Lung (tissue), 12 donors: ENCODE measurements around the gene RSPRY1. TPM values are rescaled to one million over a fixed set of nuclear protein-coding genes. Genes with fewer than 3 reads are reported as not detected.
A peak's percentile ranks its signal among the peaks of the same experiment; 100 is the strongest.

Source experiments
- ATAC-seq: fragments of 200-7000 bp; cut with Tn5 transposase; one replicate; pipeline ENCODE4 v1.9.1; 2020; ENCODE audit warnings: moderate number of reproducible peaks; ENCODE audit not compliant: insufficient read depth, low FRiP score
- DNase-seq, 3 donors: peaks; one replicate each; pipeline ENCODE4 v3.0.0-alpha.2; 2013 to 2017
- H3K27ac ChIP-seq, 2 donors: one replicate each; pipeline ENCODE4 v1.5.1; 2013; ENCODE audit warnings: mild to moderate bottlenecking in 2 of 2, moderate library complexity in 2 of 2, control low read depth in 1 of 2, inconsistent platforms in 1 of 2, low read depth in 1 of 2, low read length in 1 of 2
- H3K27me3 ChIP-seq, 3 donors: one replicate each; pipeline ENCODE4 v1.5.1; 2013; ENCODE audit warnings: low read length in 2 of 3; ENCODE audit not compliant: control insufficient read depth in 3 of 3, insufficient read depth in 3 of 3
- H3K36me3 ChIP-seq, 4 donors: one replicate each; pipeline ENCODE4 v1.5.1; 2013; ENCODE audit warnings: low read length in 4 of 4, mild to moderate bottlenecking in 1 of 4, moderate library complexity in 1 of 4; ENCODE audit not compliant: control insufficient read depth in 4 of 4, insufficient read depth in 4 of 4
- H3K4me1 ChIP-seq, 5 donors: one replicate each; pipeline ENCODE4 v1.5.1; 2013; ENCODE audit warnings: low read length in 5 of 5, mild to moderate bottlenecking in 2 of 5, moderate library complexity in 1 of 5; ENCODE audit not compliant: control insufficient read depth in 5 of 5, insufficient read depth in 5 of 5
- H3K4me3 ChIP-seq: one replicate; pipeline ENCODE4 v1.5.1; 2013; ENCODE audit warnings: mild to moderate bottlenecking, control low read depth, moderate library complexity
- H3K9ac ChIP-seq, 2 donors: one replicate each; pipeline ENCODE4 v1.5.1; 2013; ENCODE audit warnings: low read length in 2 of 2, control low read depth in 1 of 2; ENCODE audit not compliant: insufficient read depth in 1 of 2
- H3K9me3 ChIP-seq, 4 donors: one replicate each; pipeline ENCODE4 v1.5.1; 2013; ENCODE audit warnings: low read length in 3 of 4, mild to moderate bottlenecking in 1 of 4, moderate library complexity in 1 of 4; ENCODE audit not compliant: control insufficient read depth in 4 of 4, insufficient read depth in 3 of 4
- CTCF ChIP-seq: IDR thresholded peaks from 2 replicates; pipeline ENCODE4 v1.5.1; 2012; ENCODE audit warnings: mild to moderate bottlenecking; ENCODE audit errors: control extremely low read depth, extremely low read depth
- WGBS, 2 donors: extraction: QIAGEN DNeasy Blood & Tissue Kit; methylation state at CpG; one replicate each; pipeline ENCODE4 v1.1.7; 2013; 5-methylcytosine and 5-hydroxymethylcytosine counted together
- polyA plus RNA-seq, 2 donors: library from polyadenylated mRNA; stranded (reverse); fragments of 200-250 nt; gene quantifications; one replicate each; pipeline ENCODE4 v1.2.1, GENCODE V29; 2013
- total RNA-seq, 2 donors: library from RNA; depleted of rRNA in 1 of 2; stranded (reverse); fragments of >200 nt in 1 of 2; gene quantifications; one replicate each; pipeline ENCODE4 v1.2.1, GENCODE V29; 2014 to 2021
- donor health status: control.
- donor health status: control.
- donor health status: Bipolar disorder and iron deficiency.
- donor health status: healthy.
- donor health status: DM: yes; HTN: yes; CAD: no.

The RSPRY1 gene
- total and polyA plus RNA-seq, 4 donors: 10.5 to 71.7 (median 25.2) TPM

- TF ChIP-seq CTCF: no peak
- H3K4me1 ChIP-seq: peaks cover 0 to 22% (median 0%) of the 10 kb centered on the region in 5 donors
- ATAC-seq: no peak
Measured at GRCh38 chr16:57279780-57280638, 93.9 kb downstream of the RSPRY1 start.

DNA sequence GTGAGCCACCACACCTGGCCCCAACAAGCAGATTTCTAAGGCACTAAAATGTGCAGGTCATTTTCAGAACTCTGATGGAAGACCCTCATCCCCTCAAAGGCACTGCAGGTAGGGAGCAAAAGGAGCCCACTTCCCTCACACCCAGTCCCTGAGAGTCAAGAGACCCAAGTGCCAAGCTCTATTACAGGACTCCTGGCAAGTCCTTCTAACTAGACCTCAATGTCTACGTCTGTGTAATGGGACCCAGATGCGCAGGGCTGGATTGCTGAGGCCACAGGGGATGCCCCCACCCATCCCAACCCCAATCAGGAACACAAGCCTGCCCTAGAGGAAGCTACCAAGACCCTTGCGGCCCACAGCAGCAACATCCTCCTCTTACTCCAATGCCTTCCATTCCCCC lies 95.7 kb downstream of the RSPRY1 start:
- Histone ChIP-seq H3K4me3 (no peak overlapping the region), H3K27me3 (peaks cover 0 to 42% (median 29%) of the 10 kb centered on the region in 3 donors), H3K36me3 (no peaks in the 10 kb centered on the region), H3K9me3 (no peaks in the 10 kb centered on the region), H3K9ac (no peak overlapping the region), H3K27ac (no peak overlapping the region), H3K4me1 (peaks cover 0 to 16% (median 0%) of the 10 kb centered on the region in 5 donors)
- TF ChIP-seq CTCF: no peak
- WGBS, 2 donors: 91 to 98% methylated on average over 3 of the region's 3 CpGs
- DNase-seq (no peak), ATAC-seq (no peak)

More at GRCh38 chr16:57279780-57280638, 93.9 kb downstream of the RSPRY1 start:
- Histone ChIP-seq H3K9me3 (no peaks in the 10 kb centered on the region), H3K4me3 (no peak overlapping the region), H3K36me3 (no peaks in the 10 kb centered on the region), H3K27ac (peak overlapping the region in 1 of 2 donors; percentile 78), H3K27me3 (peaks cover 0 to 35% (median 24%) of the 10 kb centered on the region in 3 donors), H3K9ac (no peak overlapping the region)
- no peak for DNase-seq
- WGBS, 2 donors: 52 to 59% methylated on average over 7 of the region's 7 CpGs

DNA sequence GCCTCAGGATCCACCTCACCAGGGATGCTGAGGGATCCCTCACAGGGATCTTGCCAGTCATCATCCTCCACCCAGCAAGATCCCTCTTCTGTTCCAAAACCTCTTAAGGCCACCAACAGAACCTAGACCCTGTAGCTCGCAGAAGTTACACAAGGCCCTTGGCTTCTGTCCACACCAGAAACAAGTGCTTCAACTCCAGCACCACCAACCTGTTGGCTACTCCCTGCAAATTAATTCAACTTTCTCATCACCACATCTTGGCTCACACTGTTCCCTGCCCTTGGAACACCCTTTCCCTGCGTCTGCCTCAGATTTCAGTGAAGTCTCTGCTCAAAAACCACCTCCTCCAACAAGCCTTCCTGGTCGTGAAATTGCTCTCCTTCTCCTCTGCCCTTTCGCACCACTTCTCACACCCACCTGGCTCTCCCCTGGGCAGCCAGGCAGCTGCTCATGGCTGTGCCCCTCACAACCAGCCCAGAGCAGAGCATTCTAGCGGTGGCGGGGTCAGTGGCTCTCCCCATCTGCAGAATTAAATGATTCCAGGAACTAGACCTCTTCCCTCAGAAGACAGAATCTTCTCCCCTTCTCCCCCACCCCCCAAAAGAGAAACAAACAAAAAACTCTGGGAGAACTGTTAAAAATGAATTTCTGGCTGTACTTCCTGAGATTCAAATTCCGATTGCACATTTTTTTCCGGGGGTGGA lies 96.5 kb downstream of the RSPRY1 start:
- ATAC-seq (no peak), DNase-seq (no peak)
- WGBS, 2 donors: 51 to 65% methylated on average over 8 of the region's 8 CpGs

More for the DNA sequence above, 96.5 kb downstream of the RSPRY1 start:
- Histone ChIP-seq H3K4me1 (peaks cover 0 to 15% (median 0%) of the 10 kb centered on the region in 5 donors), H3K9ac (no peak overlapping the region), H3K36me3 (no peaks in the 10 kb centered on the region), H3K4me3 (peak overlapping the region; percentile 33), H3K9me3 (no peaks in the 10 kb centered on the region), H3K27me3 (peaks cover 0 to 42% (median 29%) of the 10 kb centered on the region in 3 donors), H3K27ac (peak overlapping the region in 1 of 2 donors; percentile 86)
- no peak for TF ChIP-seq CTCF
